ENCODE results near the gene DHRS4L2.
A peak's percentile ranks its signal among the peaks of the same experiment; 100 is the strongest.
"Not testable (repeated sequence)": the region's sequence is repeated elsewhere in the genome, so short reads cannot be mapped to it uniquely, and the experiment has no call there.

DHRS4L2 gene

GRCh38 chr14:24019944-24020343 lies 31.2 kb downstream of the DHRS4L2 start:
- not testable (repeated sequence) for DNase-seq (ENCODE audit: low read depth)

DNA sequence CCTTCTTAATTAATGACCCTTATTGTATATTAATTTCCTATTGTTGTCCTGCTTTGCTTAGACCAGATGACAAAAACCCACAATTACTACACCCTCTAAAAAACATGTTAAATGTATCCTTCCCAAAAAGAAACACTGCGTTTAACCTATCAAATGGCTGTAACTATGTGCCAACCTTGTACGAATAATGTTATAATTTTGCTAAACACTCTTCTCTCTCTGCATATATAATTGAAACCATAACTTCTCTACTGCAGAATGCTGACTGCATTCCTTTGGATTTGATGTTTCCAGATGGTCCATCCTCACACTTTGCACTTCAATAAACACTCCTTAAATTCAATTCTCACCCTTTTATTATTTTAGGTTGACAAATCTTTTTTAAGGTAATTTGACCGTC lies 31.8 kb downstream of the DHRS4L2 start:
- DNase-seq (ENCODE audit: low read depth) = not testable (repeated sequence)

DNA sequence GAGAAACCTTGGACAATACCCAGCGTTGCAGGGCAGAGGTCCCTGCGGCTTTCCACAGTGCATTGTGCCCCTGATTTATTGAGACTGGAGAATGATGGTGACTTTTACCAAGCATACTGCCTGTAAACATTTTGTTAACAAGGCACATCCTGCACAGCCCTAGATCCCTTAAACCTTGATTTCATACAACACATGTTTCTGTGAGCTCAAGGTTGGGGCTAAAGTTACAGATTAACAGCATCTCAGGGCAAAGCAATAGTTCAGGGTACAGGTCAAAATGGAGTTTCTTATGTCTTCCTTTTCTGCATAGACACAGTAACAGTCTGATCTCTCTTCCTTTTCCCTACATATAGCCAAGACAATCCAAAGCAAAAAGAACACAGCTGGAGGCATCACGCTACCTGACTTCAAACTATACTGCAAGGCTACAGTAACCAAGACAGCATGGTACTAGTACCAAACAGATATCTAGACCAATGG lies 36.2 kb downstream of the DHRS4L2 start:
- DNase-seq (ENCODE audit: low read depth) = not testable (repeated sequence)

DNA sequence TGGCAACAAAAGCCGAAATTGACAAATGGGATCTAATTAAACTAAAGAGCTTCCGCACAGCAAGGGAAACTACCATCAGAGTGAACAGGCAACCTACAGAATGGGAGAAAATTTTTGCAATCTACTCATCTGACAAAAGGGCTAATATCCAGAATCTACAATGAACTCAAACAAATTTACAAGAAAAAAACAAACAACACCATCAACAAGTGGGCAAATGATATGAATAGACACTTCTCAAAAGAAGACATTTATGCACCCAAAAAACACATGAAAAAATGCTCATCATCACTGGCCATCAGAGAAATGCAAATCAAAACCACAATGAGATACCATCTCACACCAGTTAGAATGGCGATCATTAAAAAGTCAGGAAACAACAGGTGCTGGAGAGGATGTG lies 41.0 kb downstream of the DHRS4L2 start:
- not testable (repeated sequence) for DNase-seq (ENCODE audit: low read depth)

- not testable (repeated sequence) for DNase-seq (ENCODE audit: low read depth)
Measured at GRCh38 chr14:24031331-24031730, 42.6 kb downstream of the DHRS4L2 start.

DNA sequence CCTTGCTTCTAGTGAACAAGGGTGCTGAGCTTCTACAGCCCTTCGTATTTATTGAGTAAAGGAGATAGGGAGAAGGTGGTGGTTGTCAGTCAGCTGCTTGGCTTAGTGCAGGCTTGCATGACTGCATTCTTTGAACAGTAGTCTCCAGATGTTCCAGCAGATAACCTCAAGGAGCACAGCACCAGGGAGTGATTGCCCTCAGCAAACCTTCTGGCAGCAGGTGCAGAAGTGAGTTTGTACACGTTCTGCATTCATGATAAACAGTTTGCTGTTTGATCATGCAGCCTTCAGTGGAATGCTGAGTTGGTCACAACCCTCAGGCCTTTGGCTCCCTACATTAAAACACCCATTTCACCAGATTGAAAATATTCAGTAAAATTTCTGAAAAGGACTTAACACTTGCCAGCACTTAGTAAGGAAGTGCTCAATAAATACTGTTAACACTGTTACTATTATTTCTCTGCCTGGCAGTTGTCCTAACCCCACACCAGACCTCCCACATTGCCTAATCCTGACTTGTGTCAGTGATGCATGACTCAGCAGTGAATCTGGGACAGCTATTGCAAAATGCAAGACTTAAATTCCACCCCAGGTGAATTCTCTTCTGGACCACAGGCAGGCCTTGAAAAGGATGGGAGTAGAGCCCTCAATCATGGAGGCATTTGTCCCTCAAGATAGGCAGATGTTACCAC lies 44.1 kb downstream of the DHRS4L2 start:
- no peak for DNase-seq (ENCODE audit: low read depth)

- not testable (repeated sequence) for DNase-seq (ENCODE audit: low read depth)
Measured at GRCh38 chr14:24035769-24036168, 47.0 kb downstream of the DHRS4L2 start.

- peak; percentile 43 for DNase-seq (ENCODE audit: low read depth)
Measured at GRCh38 chr14:24036169-24036962, 47.6 kb downstream of the DHRS4L2 start.

GRCh38 chr14:24036963-24037657 lies 48.4 kb downstream of the DHRS4L2 start:
- DNase-seq (ENCODE audit: low read depth) = not testable (repeated sequence)

- DNase-seq (ENCODE audit: low read depth) = no peak
Measured at GRCh38 chr14:24037658-24038037, 48.9 kb downstream of the DHRS4L2 start.

GRCh38 chr14:24038686-24039085 lies 50.0 kb downstream of the DHRS4L2 start:
- no peak for DNase-seq (ENCODE audit: low read depth)

GRCh38 chr14:24040692-24041091 lies 52.0 kb downstream of the DHRS4L2 start:
- DNase-seq (ENCODE audit: low read depth) = no peak

GRCh38 chr14:24042746-24043145 lies 54.0 kb downstream of the DHRS4L2 start:
- DNase-seq (ENCODE audit: low read depth) = no peak

- DNase-seq (ENCODE audit: low read depth) = not testable (repeated sequence)
Measured at GRCh38 chr14:24049002-24049401, 60.3 kb downstream of the DHRS4L2 start.

DNA sequence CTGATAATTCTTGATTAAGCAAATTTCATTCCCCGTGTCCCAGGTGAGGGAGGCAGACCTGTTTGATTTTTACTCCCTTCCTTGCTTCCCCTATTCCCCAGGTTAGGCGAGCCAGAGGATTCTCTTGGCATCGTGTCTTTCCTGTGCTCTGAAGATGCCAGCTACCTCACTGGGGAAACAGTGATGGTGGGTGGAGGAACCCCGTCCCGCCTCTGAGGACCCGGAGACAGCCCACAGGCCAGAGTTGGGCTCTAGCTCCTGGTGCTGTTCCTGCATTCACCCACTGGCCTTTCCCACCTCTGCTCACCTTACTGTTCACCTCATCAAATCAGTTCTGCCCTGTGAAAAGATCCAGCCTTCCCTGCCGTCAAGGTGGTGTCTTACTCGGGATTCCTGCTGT lies 62.0 kb downstream of the DHRS4L2 start:
- DNase-seq (ENCODE audit: low read depth) = not testable (repeated sequence)

DNA sequence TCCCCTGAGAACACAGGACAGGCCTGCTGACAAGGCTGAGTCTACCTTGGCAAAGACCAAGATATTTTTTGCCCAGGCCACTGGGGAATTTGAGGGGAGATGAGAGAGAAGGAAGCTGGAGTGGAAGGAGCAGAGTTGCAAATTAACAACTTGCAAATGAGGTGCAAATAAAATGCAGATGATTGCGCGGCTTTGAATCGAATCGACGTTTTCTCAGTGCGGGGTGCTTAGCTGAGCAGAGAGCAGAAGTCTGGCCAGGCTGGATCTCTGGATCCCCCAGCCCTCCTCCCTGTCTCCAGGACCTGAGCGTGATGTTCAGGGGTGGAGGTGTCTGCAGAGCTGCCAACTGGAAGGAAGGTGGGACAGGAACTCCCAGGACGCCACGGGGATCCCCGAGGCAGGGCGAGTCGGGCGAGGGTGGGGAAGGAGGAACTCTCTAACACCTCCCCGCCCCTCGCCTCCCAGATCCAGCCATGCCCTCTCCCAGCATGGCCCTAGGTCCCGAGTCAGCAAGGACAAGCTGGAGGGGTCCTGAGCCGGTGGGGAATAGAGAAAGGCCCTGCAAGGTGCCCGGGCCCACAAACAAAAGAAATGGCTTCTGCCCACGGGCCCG lies 62.6 kb downstream of the DHRS4L2 start:
- DNase-seq (ENCODE audit: low read depth) = no peak

- DNase-seq (ENCODE audit: low read depth) = peak; percentile 14
Measured at GRCh38 chr14:24051789-24052655, 63.3 kb downstream of the DHRS4L2 start, which contains the start of gene CARMIL3. TSS of gene CARMIL3 (plus strand) at chr14:24052009. CDS start at chr14:24052154, 145 bp downstream.

- DNase-seq (ENCODE audit: low read depth) = no peak
Measured at GRCh38 chr14:24052656-24053547, 64.2 kb downstream of the DHRS4L2 start.

DNA sequence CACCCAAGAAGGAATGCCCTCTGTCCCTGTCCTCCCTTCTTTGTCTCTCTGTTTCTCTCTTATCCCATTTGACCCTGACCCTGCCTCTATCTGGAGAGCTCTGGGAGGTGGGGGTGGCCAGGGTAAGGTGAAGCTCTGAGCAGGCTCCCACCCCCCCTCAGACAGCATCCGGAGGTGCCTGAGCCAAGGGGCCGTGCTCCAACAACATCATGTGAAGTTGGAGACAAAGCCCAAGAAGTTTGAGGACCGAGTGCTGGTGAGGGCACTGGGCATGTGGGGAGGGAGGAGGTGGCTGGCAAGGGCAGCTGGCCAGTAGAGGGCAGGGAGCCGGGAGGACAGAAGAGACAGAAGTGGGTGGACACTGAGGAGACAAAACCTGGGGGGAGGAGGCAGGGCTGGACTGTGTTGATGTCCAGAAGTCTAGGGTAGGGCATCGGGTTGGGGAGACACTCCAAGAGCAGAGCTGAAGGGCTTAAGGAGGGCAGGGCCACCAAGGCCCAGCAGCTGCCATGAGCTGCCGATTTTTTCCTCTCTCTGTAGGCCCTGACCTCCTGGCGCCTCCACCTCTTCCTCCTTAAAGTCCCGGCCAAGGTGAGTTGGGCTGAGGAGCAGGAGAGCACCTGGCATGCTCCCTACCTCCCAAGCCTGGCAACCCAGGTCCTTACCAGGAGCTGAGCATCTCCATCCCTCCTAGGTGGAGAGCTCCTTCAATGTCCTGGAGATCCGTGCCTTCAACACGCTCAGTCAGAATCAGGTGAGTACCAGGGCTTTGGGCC lies 65.0 kb downstream of the DHRS4L2 start:
- no peak for DNase-seq (ENCODE audit: low read depth)

Data from T-helper 22 cell (primary cell).